NB4 (cell line): ENCODE results near the gene THSD7A.

Experiments
- MAX ChIP-seq: IDR thresholded peaks from 2 replicates; pipeline ENCODE4 v1.6.1; 2011; ENCODE audit warnings: low read depth, low read length
- MYC ChIP-seq: IDR thresholded peaks from 2 replicates; pipeline ENCODE4 v1.6.1; 2011; ENCODE audit warnings: low read depth, low read length
- POLR2A ChIP-seq: IDR thresholded peaks from 2 replicates; pipeline ENCODE4 v1.6.1; 2011; ENCODE audit warnings: mild to moderate bottlenecking; ENCODE audit not compliant: insufficient read length; ENCODE audit errors: extremely low read depth
- TF ChIP-seq, protein P1 (sequence below): IDR thresholded peaks from one replicate; pipeline ENCODE4 v1.5.1; 2012; ENCODE audit warnings: low read depth, low read length

GRCh38 chr7:11492307-11492706 is 339.7 kb downstream of the THSD7A start:
- TF ChIP-seq, protein P1, sequence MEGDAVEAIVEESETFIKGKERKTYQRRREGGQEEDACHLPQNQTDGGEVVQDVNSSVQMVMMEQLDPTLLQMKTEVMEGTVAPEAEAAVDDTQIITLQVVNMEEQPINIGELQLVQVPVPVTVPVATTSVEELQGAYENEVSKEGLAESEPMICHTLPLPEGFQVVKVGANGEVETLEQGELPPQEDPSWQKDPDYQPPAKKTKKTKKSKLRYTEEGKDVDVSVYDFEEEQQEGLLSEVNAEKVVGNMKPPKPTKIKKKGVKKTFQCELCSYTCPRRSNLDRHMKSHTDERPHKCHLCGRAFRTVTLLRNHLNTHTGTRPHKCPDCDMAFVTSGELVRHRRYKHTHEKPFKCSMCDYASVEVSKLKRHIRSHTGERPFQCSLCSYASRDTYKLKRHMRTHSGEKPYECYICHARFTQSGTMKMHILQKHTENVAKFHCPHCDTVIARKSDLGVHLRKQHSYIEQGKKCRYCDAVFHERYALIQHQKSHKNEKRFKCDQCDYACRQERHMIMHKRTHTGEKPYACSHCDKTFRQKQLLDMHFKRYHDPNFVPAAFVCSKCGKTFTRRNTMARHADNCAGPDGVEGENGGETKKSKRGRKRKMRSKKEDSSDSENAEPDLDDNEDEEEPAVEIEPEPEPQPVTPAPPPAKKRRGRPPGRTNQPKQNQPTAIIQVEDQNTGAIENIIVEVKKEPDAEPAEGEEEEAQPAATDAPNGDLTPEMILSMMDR = no peak
- TF ChIP-seq POLR2A = no peak
- TF ChIP-seq MAX = no peak
- no peak for TF ChIP-seq MYC
